Hypothalamus (tissue), 51 donors: ENCODE data around the gene C1QTNF9.
"Not testable (repeated sequence)": the region's sequence is repeated elsewhere in the genome, so short reads cannot be mapped to it uniquely, and the experiment has no call there.

ENCODE experiments used
- DNase-seq, 51 donors: peaks; one replicate each; lab custom pipeline; 2025; lab: John Stamatoyannopoulos, UW

Gene C1QTNF9

GRCh38 chr13:24281188-24282008 lies 28.0 kb upstream of the C1QTNF9 start:
- no peak for DNase-seq

- DNase-seq = no peak
Observed at GRCh38 chr13:24282256-24282655, 27.1 kb upstream of the C1QTNF9 start.

- no peak for DNase-seq
Observed at GRCh38 chr13:24284889-24285565, 24.4 kb upstream of the C1QTNF9 start.

GRCh38 chr13:24286624-24287023 lies 22.8 kb upstream of the C1QTNF9 start:
- no peak for DNase-seq

- no peak for DNase-seq
Observed at GRCh38 chr13:24287748-24288287, 21.6 kb upstream of the C1QTNF9 start.

- DNase-seq = no peak
Observed at GRCh38 chr13:24288870-24289269, 20.5 kb upstream of the C1QTNF9 start.

GRCh38 chr13:24290280-24290932 lies 19.0 kb upstream of the C1QTNF9 start:
- no peak for DNase-seq

- no peak for DNase-seq
Observed at GRCh38 chr13:24292481-24292880, 16.9 kb upstream of the C1QTNF9 start.

- DNase-seq = no peak
Observed at GRCh38 chr13:24293746-24294145, 15.6 kb upstream of the C1QTNF9 start.

- DNase-seq = no peak
Observed at GRCh38 chr13:24299488-24300114, 9.8 kb upstream of the C1QTNF9 start.

GRCh38 chr13:24301434-24301833 lies 7.9 kb upstream of the C1QTNF9 start:
- DNase-seq = no peak

- no peak for DNase-seq
Observed at GRCh38 chr13:24301911-24302310, 7.5 kb upstream of the C1QTNF9 start.

GRCh38 chr13:24304620-24305019 lies 4.8 kb upstream of the C1QTNF9 start:
- DNase-seq = no peak

- DNase-seq = no peak
Observed at GRCh38 chr13:24306632-24307031, 2.7 kb upstream of the C1QTNF9 start.

GRCh38 chr13:24307211-24308067 lies 1.9 kb upstream of the C1QTNF9 start:
- no peak for DNase-seq

GRCh38 chr13:24308068-24308445 lies 1.3 kb upstream of the C1QTNF9 start:
- no peak for DNase-seq

GRCh38 chr13:24308488-24309020 lies 826 bp upstream of the C1QTNF9 start:
- DNase-seq = no peak

GRCh38 chr13:24313439-24313838 lies 4.1 kb downstream of the C1QTNF9 start:
- DNase-seq = no peak

GRCh38 chr13:24317835-24318234 lies 8.5 kb downstream of the C1QTNF9 start:
- not testable (repeated sequence) for DNase-seq

- DNase-seq = not testable (repeated sequence)
Observed at GRCh38 chr13:24318878-24319277, 9.5 kb downstream of the C1QTNF9 start.
